ENCODE measurements around the gene MTA3. TPM values are rescaled to one million over a fixed set of nuclear protein-coding genes. Genes with fewer than 3 reads are reported as not detected.

Gene MTA3
- total RNA-seq, 1 donor from 2014 or later, result 25.8 TPM

DNA sequence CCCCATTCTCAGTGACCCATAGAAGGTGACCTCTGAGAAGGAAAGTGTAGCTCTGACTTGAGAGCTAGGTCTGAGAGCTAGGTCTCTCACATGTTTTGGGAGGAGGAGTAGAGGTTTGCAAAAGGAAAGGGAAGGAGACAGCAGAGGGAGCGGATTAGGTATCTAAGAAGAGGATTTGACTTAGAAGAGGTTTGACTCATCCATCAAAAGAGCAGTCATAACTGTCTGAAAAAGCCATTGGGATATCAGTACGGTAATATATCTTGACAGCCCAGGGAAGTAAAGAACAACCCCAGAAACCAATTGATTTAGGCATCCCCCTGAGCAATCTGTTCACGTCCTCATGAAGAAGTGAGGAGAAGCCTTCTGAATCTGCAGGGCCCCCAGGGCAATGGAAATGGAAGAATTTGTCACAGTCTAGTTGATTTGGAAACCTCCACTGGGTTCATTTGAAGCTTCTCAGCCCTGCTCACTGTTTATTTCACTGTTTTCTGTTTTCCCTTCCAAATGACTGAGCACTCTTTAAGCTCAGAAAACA, 176.2 kb downstream of the MTA3 start:
- Histone ChIP-seq H3K4me3 (ENCODE audit: low read depth, low read length) (no peak overlapping the region), H3K36me3 (ENCODE audit: control insufficient read depth, insufficient read depth, low read length) (peaks cover 1% of the 10 kb centered on the region), H3K27me3 (ENCODE audit: control insufficient read depth, insufficient read depth, low read length) (no peaks in the 10 kb centered on the region)
- DNase-seq (ENCODE audit: low read depth), result no peak
- TF ChIP-seq, protein P1, sequence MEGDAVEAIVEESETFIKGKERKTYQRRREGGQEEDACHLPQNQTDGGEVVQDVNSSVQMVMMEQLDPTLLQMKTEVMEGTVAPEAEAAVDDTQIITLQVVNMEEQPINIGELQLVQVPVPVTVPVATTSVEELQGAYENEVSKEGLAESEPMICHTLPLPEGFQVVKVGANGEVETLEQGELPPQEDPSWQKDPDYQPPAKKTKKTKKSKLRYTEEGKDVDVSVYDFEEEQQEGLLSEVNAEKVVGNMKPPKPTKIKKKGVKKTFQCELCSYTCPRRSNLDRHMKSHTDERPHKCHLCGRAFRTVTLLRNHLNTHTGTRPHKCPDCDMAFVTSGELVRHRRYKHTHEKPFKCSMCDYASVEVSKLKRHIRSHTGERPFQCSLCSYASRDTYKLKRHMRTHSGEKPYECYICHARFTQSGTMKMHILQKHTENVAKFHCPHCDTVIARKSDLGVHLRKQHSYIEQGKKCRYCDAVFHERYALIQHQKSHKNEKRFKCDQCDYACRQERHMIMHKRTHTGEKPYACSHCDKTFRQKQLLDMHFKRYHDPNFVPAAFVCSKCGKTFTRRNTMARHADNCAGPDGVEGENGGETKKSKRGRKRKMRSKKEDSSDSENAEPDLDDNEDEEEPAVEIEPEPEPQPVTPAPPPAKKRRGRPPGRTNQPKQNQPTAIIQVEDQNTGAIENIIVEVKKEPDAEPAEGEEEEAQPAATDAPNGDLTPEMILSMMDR (IDR thresholded peaks at IDR 0.05; ENCODE audit: insufficient read depth, low read length, poor library complexity, severe bottlenecking), result no peak

DNA sequence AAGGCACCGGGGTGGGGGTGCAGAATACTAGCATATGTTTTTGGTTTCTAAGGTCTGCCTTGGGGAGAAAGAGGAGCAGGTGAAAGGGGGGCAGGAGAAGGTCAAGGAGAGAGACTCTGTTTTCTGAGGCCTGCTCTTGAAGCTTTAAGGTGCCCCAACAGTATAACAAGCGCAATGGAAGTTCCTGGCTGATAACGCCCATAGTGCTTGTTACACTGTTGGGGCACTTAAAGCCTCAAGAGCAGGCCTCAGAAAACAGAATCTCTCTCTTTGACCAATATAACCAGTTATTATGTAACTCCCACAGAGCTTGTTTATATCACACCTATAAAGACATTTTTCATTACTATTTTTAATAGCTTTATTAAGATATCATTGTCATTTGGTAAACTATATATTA, 179.0 kb downstream of the MTA3 start:
- Histone ChIP-seq H3K27me3 (ENCODE audit: control insufficient read depth, insufficient read depth, low read length) (no peaks in the 10 kb centered on the region), H3K4me3 (ENCODE audit: low read depth, low read length) (no peak overlapping the region), H3K36me3 (ENCODE audit: control insufficient read depth, insufficient read depth, low read length) (peaks cover 1% of the 10 kb centered on the region)
- TF ChIP-seq, protein P1 (IDR thresholded peaks at IDR 0.05; ENCODE audit: insufficient read depth, low read length, poor library complexity, severe bottlenecking), result no peak
- DNase-seq (ENCODE audit: low read depth), result no peak

DNA sequence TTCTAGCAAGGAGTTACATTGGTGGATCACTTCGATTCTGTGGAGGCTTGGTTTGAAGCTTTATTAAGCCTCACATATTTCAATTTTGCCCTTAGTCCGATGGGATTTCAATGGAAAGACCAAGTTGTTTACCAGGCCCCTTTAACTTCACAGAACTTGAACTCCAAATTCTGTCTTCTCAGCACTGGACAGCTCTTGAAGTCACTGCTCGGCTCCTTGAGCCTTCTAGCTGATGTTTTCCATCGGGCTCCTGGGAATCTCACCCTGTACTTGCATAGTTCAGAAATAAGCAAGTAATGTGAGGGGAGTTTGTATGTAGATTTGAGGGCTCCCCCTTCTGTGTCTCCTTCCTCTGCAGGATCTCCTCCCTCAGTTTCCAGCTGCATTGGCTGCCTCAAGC, 180.4 kb downstream of the MTA3 start:
- TF ChIP-seq, protein P1 (IDR thresholded peaks at IDR 0.05; ENCODE audit: insufficient read depth, low read length, poor library complexity, severe bottlenecking), result no peak
- Histone ChIP-seq H3K4me3 (ENCODE audit: low read depth, low read length) (no peak overlapping the region), H3K27me3 (ENCODE audit: control insufficient read depth, insufficient read depth, low read length) (no peaks in the 10 kb centered on the region), H3K36me3 (ENCODE audit: control insufficient read depth, insufficient read depth, low read length) (peaks cover 1% of the 10 kb centered on the region)
- no peak for DNase-seq (ENCODE audit: low read depth)

DNA sequence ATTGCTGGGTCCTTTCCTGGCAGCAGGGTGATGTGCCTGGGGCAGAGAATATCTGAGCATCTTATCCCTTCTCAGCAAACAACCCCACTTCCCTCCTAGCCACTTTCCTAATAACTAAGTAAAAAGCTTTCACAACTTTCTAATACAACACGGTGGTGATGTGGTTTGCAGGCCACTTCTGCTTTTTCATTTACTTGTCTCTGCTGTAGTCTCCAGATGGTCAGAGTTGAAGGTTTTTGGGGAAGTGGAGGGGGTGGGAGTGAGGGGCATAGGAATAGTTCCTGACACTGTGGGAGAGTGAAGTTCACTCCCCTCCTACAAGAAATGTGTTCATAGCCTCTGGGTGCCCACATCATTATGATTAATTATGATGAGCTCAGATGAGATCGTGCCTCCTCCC, 183.9 kb downstream of the MTA3 start:
- H3K4me3 ChIP-seq (ENCODE audit: low read depth, low read length), result no peak overlapping the region
- no peaks in the 10 kb centered on the region for H3K27me3 ChIP-seq (ENCODE audit: control insufficient read depth, insufficient read depth, low read length)
- DNase-seq (ENCODE audit: low read depth), result no peak
- TF ChIP-seq, protein P1 (IDR thresholded peaks at IDR 0.05; ENCODE audit: insufficient read depth, low read length, poor library complexity, severe bottlenecking), result no peak
- peaks cover 1% of the 10 kb centered on the region for H3K36me3 ChIP-seq (ENCODE audit: control insufficient read depth, insufficient read depth, low read length)

DNA sequence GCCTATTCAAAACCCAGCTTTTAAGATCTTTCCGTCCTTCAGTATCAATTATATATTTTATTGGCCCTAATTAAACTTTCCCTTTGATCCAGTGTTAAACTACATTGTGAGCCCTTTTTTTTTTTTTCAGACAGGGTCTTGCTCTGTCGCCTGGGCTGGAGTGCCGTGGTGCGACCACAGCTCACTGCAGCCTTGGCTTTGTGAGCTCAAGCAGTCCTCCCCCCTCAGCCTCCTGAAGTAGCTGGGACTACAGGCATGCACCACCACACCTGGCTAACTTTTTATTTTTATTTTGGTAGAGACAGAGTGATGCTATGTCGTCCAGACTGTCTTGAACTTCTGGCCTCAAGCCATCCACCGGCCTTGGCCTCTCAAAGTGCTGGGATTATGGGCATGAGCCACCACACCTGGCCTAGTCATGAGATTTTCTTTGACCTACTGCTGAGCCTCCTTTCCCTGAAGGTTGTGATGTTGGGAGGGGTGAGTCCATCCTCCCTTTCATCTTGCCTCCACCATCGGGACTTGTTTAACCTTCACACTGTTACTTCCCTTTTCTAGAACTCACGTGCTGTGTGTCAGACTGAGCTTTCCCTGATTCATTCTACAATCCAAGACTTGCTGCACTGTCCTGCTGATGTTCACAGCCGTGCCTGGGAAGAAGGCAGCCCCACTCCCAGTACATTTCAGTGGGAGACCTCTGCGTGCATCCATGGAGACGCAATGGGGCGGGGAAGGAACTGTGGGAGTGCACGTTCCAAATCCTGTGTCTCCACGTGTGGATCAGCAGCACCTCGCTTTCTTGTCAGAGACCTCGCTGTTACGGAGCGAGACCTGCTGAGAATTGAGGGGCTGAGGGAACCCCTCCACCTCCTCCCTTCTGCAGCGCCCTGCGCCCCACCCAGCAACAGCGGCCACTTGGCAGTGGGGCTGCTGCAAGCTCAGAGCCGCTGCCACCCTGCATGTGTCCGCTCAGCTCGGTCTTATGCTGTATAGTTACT, 184.7 kb downstream of the MTA3 start:
- no peak overlapping the region for H3K4me3 ChIP-seq (ENCODE audit: low read depth, low read length)
- no peak for DNase-seq (ENCODE audit: low read depth)
- H3K27me3 ChIP-seq (ENCODE audit: control insufficient read depth, insufficient read depth, low read length), result no peaks in the 10 kb centered on the region
- peaks cover 1% of the 10 kb centered on the region for H3K36me3 ChIP-seq (ENCODE audit: control insufficient read depth, insufficient read depth, low read length)
- TF ChIP-seq, protein P1 (IDR thresholded peaks at IDR 0.05; ENCODE audit: insufficient read depth, low read length, poor library complexity, severe bottlenecking), result no peak

All from kidney epithelial cell (primary cell).